Measurements from ENCODE around the gene WNT3.
"Not testable (repeated sequence)": the region's sequence is repeated elsewhere in the genome, so short reads cannot be mapped to it uniquely, and the experiment has no call there.

The WNT3 gene, protein sequence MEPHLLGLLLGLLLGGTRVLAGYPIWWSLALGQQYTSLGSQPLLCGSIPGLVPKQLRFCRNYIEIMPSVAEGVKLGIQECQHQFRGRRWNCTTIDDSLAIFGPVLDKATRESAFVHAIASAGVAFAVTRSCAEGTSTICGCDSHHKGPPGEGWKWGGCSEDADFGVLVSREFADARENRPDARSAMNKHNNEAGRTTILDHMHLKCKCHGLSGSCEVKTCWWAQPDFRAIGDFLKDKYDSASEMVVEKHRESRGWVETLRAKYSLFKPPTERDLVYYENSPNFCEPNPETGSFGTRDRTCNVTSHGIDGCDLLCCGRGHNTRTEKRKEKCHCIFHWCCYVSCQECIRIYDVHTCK

DNA sequence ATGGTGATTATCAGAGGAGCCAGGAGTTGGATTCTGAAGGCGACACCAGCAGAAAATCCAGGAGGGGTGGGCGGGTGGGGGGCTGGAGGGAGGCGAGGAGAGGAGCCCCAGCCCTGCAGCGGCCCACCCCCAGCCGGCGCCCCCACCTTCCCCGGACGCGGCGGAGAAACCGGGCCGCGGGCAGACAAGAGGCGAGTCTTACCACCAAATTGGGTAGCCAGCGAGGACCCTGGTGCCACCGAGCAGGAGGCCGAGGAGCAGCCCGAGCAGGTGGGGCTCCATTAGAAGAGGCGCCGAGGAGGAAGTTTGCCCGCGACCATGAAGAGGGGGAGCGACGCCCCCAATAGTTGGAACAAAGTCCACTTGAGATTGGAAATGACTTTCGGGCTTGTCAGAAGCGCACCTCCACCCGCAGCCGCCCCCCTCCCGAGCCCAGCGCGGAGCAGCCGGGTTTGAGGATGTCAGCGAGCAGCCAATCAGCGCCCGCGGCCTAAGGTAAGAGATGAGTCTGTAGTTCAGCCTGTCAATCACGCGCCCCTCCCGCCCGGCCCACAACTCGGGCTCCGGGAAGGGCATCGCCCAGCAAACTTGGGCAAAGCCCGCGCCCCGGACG, at the start of gene WNT3:
Gene WNT3 (minus strand): TSS at position 377 of the 613 bp plus-strand sequence. CDS start 95 bp downstream, at position 282.
- no peak for DNase-seq (ENCODE audit: low read depth)

DNA sequence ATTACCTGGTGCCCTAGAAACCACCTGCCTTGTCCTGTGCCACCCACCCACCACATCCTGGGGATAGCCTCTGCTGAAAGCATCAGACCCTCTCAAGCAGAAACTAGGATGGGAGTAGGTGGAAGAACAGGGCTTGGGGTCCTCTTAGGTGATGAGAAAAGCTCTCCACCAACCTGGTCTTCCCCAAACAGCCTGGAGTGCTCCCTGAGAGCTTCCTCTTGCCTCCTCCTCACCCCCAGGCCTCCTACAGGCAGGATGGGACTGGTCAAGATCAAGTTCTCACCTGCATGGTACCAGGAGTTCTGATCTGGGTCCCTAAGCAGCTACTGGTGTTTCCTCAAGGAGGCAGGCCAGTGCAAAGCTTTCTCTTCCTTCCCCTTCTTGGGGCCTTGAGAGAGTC, 48.3 kb upstream of the WNT3 start:
- DNase-seq (ENCODE audit: low read depth): no peak

DNA sequence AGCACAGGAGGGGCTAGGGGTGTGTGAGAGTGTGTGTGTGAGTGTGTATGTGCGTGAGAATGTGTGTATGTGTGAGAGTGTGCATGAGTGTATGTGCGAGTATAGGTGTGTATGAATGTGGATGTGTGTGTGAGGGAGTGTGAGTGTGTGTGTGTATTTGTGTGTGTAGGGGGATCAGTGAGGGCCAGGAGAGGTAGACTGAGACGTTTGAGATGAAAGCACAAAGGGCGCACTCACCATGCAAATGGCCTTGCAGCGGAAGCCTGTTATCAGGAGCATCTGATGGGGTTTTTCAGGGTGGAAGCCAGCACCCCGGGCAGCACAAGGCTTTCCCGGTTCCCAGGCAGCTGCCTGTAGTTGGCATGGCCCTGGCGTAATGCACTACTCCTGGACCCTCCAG, 47.8 kb upstream of the WNT3 start:
- DNase-seq (ENCODE audit: low read depth): no peak

DNA sequence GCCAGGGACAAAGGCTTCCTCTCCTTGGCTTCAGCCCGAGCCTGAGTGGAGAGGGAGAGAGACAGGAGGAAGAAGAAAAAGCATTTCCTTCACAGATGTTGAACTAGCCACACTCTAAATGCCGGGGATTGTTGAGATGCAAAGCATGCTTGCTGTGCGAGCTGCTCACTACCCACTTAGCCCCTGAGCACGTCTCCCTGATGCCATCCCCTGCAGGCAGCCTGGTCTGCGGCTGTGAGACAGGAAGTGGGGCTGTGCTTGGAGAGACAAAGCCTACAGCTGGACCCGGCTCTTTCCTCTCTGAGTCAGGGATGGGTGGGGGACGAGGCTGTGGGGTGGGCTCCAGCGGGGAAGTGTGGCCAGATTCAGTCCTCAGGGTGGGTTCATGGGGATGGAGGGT, 46.6 kb upstream of the WNT3 start:
- peak; percentile 6 for DNase-seq (ENCODE audit: low read depth)

DNA sequence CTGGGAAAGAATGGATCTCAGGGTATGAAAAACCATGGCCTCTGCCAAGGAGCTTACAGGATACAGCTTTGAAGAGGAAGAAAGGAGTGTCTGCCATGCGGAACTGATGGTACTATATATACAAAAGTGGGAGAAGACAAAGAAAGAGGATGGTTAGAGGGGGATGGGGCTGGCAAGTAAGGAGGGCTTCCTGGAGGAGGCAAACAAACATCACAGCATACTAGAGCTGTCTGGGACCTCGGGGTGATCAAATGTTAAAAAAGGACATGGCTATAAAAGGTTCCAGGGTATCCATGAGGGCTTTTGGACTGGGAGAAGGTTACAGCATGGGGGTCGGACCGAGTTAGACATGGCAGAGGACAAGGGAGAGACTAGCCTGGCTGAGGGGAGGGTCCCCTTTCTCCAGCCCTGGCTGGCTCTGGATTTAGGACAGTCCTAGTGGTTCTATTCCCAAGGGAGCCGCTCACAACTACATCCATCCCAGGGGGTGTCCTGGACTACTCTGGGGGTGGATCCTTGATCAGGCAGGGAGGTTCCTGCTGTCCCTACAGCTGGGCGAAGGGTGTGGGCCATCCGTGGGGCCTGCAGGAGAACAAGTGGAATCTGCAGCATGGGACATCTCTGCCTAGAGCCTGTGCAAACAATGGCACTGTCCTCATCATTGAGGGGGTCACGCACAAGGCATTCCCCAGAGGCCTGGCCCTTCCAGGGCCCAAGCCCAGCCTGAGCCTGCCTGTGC, 45.1 kb upstream of the WNT3 start:
- DNase-seq (ENCODE audit: low read depth): no peak

DNA sequence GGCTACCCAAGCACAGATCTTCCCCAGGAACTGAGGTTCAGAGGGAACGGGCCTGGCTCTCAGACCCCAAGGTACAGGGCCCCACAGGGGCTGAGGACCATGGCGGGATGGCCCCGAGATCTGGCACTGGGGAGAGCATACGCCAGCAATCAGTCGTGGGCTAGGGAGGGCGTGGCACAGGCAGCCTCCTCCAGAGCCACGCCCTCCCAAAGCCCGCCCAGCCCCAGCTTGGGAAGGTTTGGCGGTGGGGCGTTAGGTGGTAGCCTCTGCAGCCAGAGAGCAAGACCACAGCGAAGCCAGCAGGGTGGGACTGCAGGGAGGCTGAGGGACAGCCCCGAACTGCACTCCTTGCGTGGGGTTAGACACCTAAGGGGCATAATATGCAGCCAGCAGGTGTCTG, 44.5 kb upstream of the WNT3 start:
- no peak for DNase-seq (ENCODE audit: low read depth)

DNA sequence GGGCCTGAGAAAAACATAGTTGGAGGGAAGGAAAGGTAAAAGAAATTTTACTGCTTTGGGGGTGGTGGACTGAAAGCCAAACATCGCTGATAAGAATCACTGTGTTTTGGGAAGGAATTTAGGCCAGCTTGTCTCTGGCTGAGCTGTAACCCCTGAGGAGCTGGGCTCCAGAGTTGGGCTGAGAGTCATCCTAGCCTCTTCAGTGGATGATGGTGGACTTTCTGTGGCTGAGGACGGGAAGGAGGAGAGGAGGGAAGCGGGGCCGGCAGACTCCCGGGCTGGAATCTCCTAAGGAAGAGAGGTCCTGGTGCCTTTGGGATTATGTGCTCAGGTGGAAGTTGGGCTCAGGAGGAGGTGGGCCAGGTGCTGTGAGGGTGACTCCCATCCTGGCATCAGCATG, 41.5 kb upstream of the WNT3 start:
- DNase-seq (ENCODE audit: low read depth): no peak

DNA sequence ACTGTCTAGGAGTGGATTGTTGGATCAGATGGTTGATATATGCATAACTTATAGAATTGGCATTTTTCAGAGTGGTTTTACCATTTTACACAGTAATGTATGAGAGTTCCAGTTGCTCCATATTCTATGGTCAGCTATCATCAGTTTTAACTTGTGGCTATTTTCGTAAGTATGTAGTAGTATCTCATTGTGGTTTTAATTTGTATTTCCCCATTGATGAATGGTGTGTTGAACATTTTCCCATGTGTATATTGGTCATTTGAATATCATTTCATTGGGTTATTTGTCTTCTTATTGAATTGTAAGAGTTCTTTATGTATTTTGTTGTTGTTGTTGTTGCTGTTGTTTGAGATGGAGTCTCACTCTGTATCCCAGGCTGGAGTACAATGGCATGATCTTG, 39.1 kb upstream of the WNT3 start:
- no peak for DNase-seq (ENCODE audit: low read depth)

DNA sequence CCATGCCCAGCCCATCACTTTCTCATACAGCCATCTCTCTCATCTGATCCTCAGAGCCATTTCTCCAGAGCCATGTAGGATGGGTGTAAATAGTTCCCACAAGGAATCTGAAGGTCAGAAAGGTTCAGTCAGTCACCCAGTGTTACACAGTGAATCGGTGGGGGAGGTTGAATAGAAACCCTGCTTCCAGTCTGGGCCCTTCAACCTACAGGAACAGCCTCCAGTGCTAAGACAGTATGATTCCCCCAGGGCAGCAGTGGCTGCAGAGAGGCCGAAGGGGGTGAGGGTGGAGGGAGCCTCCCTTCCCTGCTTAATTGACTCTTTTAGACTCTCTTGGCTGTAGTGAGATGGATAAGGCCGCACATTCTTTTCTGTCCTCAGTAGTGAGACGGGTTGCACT, 36.5 kb upstream of the WNT3 start:
- no peak for DNase-seq (ENCODE audit: low read depth)

DNA sequence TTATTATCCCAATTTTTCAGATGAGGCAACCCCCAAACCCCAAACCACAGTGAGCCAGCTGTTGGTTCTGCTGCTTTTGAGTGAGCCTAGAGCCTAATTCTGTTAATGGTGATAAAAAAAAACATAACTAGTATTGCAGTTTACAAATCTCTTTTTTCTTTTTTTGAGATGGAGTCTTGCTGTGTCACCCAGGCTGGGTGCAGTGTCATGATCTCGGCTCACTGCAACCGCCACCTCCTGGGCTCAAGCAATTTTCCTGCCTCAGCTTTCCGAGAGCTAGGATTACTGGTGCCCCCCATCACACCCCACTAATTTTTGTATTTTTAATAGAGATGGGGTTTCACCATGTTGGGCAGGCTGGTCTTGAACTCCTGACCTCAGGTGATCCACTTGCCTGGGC, 36.0 kb upstream of the WNT3 start:
- no peak for DNase-seq (ENCODE audit: low read depth)

DNA sequence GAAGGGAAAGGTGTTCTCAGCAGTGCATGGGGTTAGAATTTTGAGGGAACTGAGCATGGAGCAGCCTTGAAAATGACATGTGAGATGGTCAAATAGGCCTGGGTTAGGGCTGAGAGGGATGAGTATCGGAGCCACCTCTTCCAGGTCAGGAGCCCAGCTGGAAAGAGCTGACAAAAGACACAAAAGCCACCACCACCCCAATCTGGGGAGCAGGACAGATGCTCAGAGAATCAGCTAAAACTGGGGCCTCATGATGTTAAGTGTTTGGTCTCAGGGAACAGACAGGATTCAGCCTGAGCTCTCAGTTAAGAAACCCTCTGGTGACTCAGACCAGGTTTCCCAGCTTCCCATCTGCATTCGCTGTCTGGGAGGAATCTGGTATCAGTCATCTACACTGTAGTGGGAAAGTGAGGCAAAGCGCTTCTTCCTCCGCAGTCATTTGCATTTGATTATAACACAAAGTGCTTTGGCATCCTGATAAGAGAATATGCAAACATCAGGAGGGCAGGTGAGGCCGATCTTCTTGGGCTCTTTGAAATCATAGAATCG, 35.5 kb upstream of the WNT3 start:
- peak; percentile 14 for DNase-seq (ENCODE audit: low read depth)

DNA sequence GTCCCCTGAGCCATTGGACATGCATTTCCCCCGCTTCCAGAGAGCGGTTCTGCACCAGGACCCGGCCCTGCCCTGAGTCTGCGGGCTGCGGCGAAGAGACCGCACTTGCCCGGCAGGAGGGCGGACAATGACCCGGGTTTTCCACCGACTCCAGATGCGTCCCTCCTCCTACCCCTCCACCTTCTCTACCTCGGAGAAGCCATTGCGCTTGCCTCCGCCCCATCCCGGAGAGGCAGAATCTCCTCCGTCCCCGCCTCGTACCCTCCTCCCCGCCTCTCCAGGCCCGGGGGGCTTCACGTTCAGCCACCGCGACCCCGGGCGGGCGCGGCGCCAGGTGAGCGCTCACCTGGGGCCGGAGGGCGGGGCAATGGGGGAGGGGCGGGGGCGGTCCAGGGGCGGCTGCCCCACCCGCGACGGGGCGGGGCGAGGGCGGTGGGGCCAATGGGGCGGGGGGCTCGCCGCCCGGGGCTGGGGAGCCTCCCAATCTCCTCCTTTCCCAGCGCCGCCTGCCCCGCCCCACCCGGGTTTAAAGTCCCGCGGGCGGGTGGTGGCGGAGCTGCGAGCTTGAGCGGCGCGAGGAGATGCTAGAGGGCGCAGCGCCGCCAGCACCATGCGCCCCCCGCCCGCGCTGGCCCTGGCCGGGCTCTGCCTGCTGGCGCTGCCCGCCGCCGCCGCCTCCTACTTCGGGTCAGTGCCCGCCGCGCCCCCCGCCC, 32.7 kb upstream of the WNT3 start, which contains the start of gene WNT9B:
Gene WNT9B (plus strand): TSS at position 555 of the 713 bp plus-strand sequence. CDS start 56 bp downstream, at position 611.
- DNase-seq (ENCODE audit: low read depth): no peak

DNA sequence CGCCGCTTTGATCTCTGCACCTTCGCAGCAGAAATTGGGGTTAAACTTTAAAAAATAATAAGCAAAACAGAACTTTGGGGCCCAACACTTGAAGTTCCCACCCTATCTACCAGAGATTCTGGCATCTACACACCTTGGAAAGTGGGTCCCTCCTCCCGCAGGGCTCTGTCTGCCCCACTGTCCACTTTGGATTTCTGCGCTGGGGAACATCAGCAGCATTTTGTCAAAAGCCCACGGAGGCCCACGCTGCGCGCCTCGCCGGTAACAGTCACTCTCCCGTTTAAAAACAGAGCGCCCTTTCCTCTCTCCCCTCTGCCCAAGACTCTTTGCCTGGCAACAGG, 32.2 kb upstream of the WNT3 start:
- no peak for DNase-seq (ENCODE audit: low read depth)

DNA sequence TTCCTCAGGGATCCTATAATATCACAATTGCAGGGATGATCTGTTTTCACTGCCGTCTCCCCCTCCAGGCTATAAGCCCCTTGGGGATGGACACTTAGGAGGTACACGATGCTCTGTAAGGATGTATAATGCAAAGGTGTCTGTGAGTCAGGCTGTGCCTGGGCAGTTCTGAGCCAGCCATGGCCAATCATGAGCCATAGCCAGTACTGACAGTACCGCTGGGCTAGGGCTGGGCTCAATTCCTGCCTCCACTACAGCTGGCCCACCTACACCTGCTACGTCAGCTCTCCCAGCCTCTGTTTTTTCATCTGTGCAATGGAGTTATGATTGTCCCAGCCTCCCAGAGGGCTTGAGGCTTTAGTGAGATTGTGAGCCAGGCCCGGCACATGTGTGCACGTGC, 30.0 kb upstream of the WNT3 start:
- DNase-seq (ENCODE audit: low read depth): no peak

DNA sequence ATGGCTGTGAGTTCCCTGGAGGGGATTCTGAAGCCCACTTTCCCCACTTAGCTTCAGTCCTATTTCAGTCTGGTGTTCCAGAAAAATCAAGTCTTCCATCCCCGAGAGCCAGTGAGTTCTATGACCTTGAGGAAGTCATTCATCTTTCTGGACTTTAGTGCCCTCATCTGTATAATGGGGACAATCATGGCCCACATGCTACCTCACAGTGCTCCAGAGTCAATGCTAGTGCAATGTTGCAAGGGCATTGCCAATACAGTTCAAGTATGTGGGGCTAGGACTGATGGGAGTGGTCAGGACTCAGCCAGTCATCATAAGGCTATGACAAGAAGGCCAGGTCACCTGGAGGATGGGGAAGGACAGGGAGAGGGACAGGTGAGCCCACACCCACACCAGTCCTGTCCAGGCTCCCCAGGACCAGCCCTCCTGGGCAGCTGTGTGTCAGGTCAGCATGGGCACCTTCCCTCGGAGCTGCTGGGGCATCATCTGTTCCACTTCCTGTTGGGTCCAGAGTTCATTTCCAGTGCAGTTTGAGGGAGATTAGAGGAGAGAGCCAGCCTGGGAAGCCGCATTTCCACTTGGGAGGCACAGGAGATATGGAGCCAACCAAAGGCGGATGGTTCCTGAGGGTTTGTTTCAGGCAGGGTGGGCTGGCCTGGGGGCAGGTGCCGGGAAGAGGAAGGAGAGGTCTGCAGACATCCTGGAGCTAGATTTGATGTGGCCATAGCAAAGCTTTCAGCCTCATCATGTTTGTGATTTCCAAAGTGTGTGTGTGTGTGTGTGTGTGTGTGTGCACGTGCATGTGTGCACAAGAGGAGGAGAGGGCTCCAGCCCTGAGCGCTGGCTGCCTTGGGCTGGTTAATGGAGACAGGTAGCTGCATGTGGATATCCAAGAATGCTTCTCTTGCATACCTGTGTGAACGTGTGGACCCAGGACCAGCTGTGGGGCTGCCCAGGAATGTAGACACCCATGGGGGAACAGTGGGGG, 29.0 kb upstream of the WNT3 start:
- DNase-seq (ENCODE audit: low read depth): no peak

DNA sequence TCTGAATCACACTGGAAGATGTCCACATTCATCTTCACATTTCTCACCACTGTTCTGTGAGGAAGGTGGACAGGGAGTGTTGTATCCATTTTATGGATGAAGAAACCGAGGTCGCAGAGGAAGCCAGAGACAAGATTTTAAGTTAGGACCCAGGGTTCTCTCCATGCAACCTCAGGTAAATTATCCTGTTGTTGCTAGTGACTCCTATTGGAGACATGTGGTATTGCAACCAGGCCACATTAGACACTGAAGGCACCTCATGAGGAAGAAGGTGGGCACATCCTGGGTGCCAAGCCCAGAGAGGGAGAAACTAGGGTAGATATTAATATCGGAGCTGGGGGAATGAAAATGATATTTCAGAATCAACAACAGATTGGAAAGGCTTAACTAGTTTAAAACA, 24.3 kb upstream of the WNT3 start:
- no peak for DNase-seq (ENCODE audit: low read depth)

DNA sequence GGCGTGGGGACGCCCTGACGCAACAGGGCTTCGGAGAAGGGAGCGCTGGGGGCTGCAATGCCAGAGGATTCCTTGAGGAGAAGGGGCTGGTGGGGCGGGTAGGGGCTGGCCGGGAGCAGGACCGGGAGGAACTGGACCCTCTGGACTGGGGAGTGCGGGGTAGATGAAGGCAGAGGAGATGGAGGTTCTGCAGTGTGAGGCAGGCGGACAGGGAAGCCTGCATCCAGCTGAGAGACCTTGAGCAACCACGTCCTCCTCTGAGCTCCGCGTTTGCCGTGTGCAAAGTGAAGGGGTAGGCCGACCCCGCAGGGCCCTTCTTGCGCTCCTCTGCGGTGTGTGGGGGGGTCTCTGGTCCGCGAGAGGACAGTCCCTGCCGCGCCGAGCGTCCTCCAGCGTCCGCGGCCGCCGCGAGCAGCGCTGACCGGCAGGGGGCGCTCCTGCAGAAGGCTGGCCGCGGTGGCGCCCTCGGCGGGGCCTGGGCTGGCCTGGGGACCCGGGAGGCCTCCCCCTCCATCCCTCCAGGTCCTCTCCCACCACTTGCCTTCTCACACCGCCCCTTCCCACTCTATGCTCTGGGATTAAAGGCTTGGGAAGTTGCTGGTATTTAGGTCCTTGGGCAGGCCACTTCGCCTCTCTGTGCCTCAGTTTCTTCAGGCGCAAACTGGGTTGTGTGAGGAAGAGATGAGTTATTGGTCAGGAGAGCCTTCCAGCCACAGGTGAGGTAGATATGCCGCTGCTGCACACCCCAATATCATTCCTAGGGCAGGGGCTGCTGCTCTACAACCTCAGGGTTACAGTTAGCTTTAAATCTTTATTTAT, 23.3 kb upstream of the WNT3 start:
- no peak for DNase-seq (ENCODE audit: low read depth)

DNA sequence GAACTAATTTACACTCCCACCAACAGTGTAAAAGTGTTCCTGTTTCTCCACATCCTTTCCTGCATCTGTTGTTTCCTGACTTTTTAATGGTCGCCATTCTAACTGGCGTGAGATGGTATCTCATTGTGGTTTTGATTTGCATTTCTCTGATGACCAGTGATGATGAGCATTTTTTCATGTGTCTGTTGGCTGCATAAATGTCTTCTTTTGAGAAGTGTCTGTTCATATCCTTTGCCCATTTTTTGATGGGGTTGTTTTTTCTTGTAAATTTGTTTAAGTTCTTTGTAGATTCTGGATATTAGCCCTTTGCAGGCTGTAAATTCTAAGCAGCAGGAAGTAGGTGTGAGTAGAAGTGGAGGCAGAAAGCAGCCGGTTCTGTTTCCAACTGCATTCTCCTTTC, 22.1 kb upstream of the WNT3 start:
- not testable (repeated sequence) for DNase-seq (ENCODE audit: low read depth)

DNA sequence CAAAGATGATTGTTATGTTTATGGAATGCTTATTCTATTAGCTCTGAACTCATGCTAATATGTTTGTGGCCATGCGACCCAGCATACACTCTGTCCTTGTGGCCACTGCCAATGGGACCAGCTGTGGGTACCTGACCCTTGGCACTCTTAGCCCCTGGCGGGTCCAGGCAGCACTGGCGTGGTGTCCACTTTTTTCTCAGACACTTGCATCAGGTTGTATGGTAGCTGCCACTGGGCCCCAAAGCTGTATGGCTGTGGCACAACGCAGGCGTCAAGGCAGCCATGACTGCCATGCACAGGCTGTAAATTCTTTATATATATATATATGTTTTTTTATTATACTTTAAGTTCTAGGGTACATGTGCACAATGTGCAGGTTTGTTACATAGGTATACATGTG, 20.7 kb upstream of the WNT3 start:
- DNase-seq (ENCODE audit: low read depth): no peak

DNA sequence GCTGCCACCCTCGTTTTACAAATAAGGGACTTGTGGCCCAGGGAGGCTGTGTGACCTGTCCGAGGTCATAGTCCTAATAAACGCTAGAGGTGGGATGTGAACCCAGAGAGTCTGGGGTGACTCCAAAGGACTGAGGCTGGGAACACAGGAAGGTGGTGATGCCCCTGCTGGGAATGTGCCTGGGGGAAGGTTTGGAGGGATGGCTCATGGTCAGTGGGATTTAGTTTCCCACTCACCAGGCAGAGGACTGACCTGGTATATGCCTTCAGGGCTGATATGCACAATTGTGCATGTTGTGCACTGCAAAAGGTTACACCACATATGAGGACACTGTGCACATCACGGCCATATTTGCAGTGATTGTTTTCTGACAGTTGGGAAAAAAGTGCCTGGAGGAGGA, 19.0 kb upstream of the WNT3 start:
- DNase-seq (ENCODE audit: low read depth): no peak

All from non-pigmented ciliary epithelial cell (primary cell).